ENCODE results near the gene PPIE.
"Not testable (repeated sequence)": the region's sequence is repeated elsewhere in the genome, so short reads cannot be mapped to it uniquely, and the experiment has no call there.

PPIE gene

DNA sequence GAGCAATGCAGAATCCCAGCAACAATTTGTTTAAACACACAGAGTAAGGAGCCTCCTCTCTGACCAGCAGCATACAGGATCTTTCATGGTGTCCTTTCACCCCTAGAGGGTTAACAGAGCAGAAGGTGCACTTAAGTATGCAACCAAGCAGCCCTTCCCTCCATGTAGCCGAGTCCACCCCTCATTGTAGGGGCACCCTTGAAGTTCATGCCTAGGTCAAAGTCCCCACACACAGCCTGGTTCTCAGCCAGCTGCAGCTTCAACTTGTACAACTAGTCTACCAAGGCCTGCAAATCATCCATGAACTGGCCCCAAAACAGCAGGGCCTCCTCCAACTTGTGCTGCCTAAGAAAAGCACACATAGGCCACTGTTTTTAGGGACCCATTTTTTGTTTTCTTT is 57.0 kb downstream of the PPIE start:
- no peaks in the 10 kb centered on the region for H3K79me2 ChIP-seq (ENCODE audit: low read length)
- no peak for DNase-seq

GRCh38 chr1:39798859-39799769 is 60.4 kb downstream of the PPIE start:
- H3K9ac ChIP-seq (ENCODE audit: low read length), result peak overlapping the region; percentile 36
- H3K27me3 ChIP-seq (replicated peaks; ENCODE audit: insufficient read depth, low read length); H3K36me3 ChIP-seq (replicated peaks; ENCODE audit: insufficient read depth, low read length); H3F3A ChIP-seq (ENCODE audit: insufficient read depth, low read length); H4K20me1 ChIP-seq (ENCODE audit: insufficient read depth, low read length); H3K9me2 ChIP-seq (replicated peaks; ENCODE audit: insufficient read depth, low read length); H3K79me2 ChIP-seq (ENCODE audit: low read length); H3K9me3 ChIP-seq (replicated peaks; ENCODE audit: insufficient read depth, low read length): not testable (repeated sequence)
- peak; percentile 94 for DNase-seq
- peak overlapping the region; percentile 1; the same call in 1 of the 2 replicates for H3K4me3 ChIP-seq (ENCODE audit: low read length)
- peak overlapping the region; percentile 83 for H2AFZ ChIP-seq (ENCODE audit: low read length)
- H3K4me2 ChIP-seq (ENCODE audit: low read depth, low read length), result peak overlapping the region; percentile 37; the same call in 1 of the 2 replicates
- peaks cover 13% of the 10 kb centered on the region for H3K4me1 ChIP-seq (ENCODE audit: low read length)
- H3K27ac ChIP-seq (ENCODE audit: low read length), result peak overlapping the region; percentile 74

More for the DNA sequence above, 57.0 kb downstream of the PPIE start:
- Histone ChIP-seq H3K27ac (ENCODE audit: low read length) (no peak overlapping the region), H3K4me2 (ENCODE audit: low read depth, low read length) (no peak overlapping the region), H3F3A (ENCODE audit: insufficient read depth, low read length) (peaks cover 5% of the 10 kb centered on the region; the same call in 1 of the 2 replicates), H3K9me3 (replicated peaks; ENCODE audit: insufficient read depth, low read length) (no peaks in the 10 kb centered on the region), H3K4me1 (ENCODE audit: low read length) (peaks cover 23% of the 10 kb centered on the region), H3K9ac (ENCODE audit: low read length) (no peak overlapping the region), H4K20me1 (ENCODE audit: insufficient read depth, low read length) (no peaks in the 10 kb centered on the region), H3K9me2 (replicated peaks; ENCODE audit: insufficient read depth, low read length) (no peaks in the 10 kb centered on the region), H3K27me3 (replicated peaks; ENCODE audit: insufficient read depth, low read length) (no peaks in the 10 kb centered on the region), H3K4me3 (ENCODE audit: low read length) (no peak overlapping the region), H2AFZ (ENCODE audit: low read length) (no peak overlapping the region), H3K36me3 (replicated peaks; ENCODE audit: insufficient read depth, low read length) (no peaks in the 10 kb centered on the region)
- TF ChIP-seq CTCF (IDR thresholded peaks at IDR 0.05; ENCODE audit: low read length) (no peak), EZH2 (optimal IDR thresholded peaks at IDR 0.05; ENCODE audit: low read depth, low read length) (no peak), EZH2phosphoT487 (IDR thresholded peaks at IDR 0.05; ENCODE audit: low read length) (no peak)

- Histone ChIP-seq H3K27me3 (replicated peaks; ENCODE audit: insufficient read depth, low read length) (no peaks in the 10 kb centered on the region), H3K4me3 (ENCODE audit: low read length) (peak overlapping the region; percentile 1; the same call in 1 of the 2 replicates), H3K9me3 (replicated peaks; ENCODE audit: insufficient read depth, low read length) (no peaks in the 10 kb centered on the region), H3K4me2 (ENCODE audit: low read depth, low read length) (peak overlapping the region; percentile 37), H3K9ac (ENCODE audit: low read length) (peak overlapping the region; percentile 36; the same call in 1 of the 2 replicates), H3K27ac (ENCODE audit: low read length) (peak overlapping the region; percentile 74; the same call in 1 of the 2 replicates), H3K36me3 (replicated peaks; ENCODE audit: insufficient read depth, low read length) (no peaks in the 10 kb centered on the region), H3K9me2 (replicated peaks; ENCODE audit: insufficient read depth, low read length) (no peaks in the 10 kb centered on the region), H4K20me1 (ENCODE audit: insufficient read depth, low read length) (no peaks in the 10 kb centered on the region), H3K4me1 (ENCODE audit: low read length) (peaks cover 13% of the 10 kb centered on the region), H3F3A (ENCODE audit: insufficient read depth, low read length) (peaks cover 5% of the 10 kb centered on the region; the same call in 1 of the 2 replicates), H2AFZ (ENCODE audit: low read length) (peak overlapping the region; percentile 12; the same call in 1 of the 2 replicates), H3K79me2 (ENCODE audit: low read length) (no peaks in the 10 kb centered on the region)
- TF ChIP-seq EZH2 (optimal IDR thresholded peaks at IDR 0.05; ENCODE audit: low read depth, low read length) (no peak), CTCF (IDR thresholded peaks at IDR 0.05; ENCODE audit: low read length) (peak; percentile 71)
- peak; percentile 64 for DNase-seq
Measured at GRCh38 chr1:39799770-39800470, 61.2 kb downstream of the PPIE start.

Measured in MM.1S (cell line).